H4 (cell line): Measurements from ENCODE around the gene BMPER. TPM values are rescaled to one million over a fixed set of nuclear protein-coding genes. Genes with fewer than 3 reads are reported as not detected.

Experiments used
- DNase-seq: peaks from one replicate; pipeline ENCODE4 v3.0.0-alpha.2; 2015; ENCODE audit warnings: low spot score
- total RNA-seq: library from RNA; depleted of rRNA; stranded (reverse); fragments of >200 nt; shearing (Covaris generic); gene quantifications from 2 replicates; pipeline ENCODE4 v1.2.3, GENCODE V29; 2014

BMPER gene
- total RNA-seq, 1 experiment from 2014 or later: 0.19 TPM

DNA sequence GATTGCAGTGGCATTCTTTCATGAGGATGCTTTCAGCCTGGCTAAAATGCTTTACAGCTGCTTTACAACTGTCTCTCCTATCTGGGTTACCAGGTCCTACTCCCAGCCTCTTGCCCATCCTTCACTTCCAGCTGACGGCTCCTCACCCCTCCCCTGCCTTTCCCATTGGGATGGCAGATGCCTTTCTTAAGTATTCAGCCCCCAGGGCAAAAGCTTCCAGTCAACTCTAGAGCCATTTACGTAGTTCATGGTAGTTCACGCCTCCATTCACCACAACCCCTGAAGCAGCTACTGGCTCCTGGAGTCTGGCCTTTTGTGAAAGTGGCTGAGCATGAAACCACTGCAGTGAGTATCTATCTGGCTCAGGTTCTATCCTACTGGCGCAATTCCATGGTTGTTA is 17.2 kb upstream of the BMPER start:
- peak; percentile 85 for DNase-seq

GRCh38 chr7:33892945-33893344 is 12.4 kb upstream of the BMPER start:
- no peak for DNase-seq

GRCh38 chr7:33893377-33893776 is 12.0 kb upstream of the BMPER start:
- no peak for DNase-seq

- peak; percentile 87 for DNase-seq
Measured at GRCh38 chr7:33895025-33895804, 10.1 kb upstream of the BMPER start.

- DNase-seq: no peak
Measured at GRCh38 chr7:33900501-33900900, 4.8 kb upstream of the BMPER start.

DNA sequence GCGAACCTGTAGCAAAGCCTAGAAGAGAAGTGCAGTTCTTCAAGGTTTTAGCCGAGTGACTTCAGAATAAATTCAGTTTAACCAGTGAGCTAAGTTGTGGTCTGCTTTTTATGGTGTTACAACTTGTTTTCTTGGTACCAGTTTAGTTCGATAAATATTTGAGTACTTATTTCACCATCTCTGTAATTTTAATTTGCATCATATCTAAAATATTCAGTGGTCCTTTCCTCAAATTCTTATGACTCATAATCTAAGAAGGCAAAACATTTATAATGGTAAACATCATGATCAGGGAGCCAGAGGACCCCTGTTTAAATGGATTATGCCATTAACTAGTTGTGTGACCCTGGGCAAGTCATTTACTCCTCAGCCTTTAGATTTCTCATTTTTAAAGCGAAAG is 4.1 kb upstream of the BMPER start:
- DNase-seq: no peak

GRCh38 chr7:33901847-33902246 is 3.5 kb upstream of the BMPER start:
- DNase-seq: no peak

DNA sequence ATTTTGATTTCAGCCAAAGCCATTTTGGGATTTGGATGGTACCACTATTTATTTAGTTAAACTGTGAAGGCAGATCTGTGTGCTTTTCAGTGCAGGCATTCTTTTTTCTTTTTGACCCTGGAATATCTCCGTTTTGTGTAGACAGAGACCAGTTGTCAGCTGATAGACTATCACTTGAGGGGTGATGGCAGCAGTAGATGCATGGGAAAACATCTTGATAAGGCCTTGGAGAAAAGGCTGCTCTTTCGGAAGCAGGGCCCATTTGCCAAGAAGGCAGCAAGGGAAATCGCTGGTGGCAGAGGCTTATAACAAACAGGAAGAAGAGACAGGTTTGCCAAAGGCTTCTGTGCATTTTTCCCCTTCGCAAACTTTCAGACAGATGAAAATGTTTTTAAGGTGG is 2.6 kb upstream of the BMPER start:
- DNase-seq: no peak

DNA sequence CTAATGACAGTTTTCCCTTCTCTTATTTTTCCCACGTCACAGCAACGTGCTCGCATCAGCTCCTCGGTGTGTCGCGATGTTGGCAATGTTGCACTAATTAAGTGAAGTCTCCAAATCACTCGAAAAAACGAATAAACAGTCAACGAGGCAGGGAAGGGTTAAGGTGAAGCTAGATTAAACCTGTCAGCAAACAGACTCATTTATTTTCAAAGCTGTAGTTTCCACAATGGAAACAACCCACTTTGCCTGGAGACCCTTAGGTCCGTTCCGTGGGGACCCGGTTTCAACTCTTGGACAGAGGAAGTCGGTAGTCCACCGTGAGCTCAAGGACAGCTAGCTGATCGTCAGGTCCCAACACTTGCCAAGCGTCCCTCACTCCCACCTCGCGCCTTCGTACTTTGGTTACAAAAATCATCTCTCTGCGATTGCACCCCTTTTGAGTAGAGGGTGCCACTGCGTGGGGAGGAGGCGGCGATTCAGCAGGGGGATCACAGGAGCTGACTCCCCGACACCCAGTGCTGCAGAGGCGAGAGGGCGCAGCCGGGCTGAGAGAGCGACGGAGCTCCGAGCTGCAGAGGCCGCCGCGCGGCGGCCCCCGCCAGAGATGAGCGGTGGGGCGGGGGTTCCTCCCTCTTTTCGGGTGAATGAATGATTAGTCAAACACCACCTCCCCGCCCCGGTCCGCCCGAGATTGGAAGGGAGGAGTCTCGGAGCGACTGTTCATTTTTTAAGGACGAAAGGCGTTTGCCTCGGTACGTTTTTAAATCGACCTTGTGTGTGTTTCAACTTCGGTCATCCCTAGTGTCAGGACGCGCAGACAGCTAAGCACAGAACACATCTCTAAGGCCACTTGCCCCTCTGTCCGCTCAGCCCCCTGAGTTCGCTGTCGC is 1.3 kb upstream of the BMPER start:
- no peak for DNase-seq

DNA sequence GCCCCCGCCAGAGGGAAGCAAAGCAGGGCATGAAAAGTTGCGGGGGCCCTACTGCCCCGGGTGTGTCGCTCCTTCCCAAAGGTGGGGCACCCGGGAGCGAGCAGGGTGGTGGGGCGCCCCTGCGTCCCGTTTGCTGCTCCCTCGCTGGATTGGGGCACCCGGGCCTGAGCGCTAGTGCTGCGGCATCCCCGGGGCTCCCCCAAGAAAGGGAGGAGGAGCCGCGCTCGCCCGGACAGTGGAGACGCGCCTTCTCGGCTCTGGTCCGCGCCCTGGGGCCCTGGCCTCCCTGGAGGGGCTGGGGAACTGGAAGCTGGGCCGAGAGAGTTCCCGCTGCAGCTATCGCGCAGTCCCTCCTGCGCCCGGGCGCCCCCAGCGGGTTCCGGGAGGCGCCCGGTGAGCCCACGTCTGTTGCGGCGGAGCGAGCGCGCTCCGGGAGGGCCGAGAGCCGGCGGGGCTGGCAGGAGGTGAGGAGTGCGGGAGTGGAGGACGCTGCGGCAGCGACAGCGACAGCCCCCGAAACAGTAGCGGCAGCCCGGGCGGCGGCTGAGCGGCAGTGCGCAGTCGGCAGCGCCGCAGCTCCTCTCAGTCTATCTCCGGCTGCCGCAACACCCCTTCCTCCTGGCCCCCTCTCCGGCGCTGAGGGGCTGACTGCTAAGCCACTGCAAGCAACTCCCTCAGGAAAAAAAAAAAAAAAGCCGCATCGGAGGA is 504 bp upstream of the BMPER start:
- DNase-seq: no peak

DNA sequence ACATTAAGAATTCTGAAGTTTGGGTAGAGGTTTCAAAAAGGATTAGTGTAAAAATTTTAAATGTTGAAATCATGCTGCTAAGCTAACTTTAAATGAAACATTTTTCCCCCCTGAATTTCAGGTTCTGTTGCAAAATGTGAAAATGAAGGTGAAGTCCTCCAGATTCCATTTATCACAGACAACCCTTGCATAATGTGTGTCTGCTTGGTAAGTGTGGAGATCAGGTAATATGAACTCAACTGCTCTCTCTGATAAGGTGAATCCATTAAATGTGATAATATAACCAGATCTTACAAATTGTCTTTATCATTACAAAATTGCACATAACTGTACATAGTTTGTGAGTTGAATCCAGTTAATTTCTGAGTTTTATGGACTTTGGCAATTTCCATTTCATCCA is 1.4 kb downstream of the BMPER start:
- no peak for DNase-seq

DNA sequence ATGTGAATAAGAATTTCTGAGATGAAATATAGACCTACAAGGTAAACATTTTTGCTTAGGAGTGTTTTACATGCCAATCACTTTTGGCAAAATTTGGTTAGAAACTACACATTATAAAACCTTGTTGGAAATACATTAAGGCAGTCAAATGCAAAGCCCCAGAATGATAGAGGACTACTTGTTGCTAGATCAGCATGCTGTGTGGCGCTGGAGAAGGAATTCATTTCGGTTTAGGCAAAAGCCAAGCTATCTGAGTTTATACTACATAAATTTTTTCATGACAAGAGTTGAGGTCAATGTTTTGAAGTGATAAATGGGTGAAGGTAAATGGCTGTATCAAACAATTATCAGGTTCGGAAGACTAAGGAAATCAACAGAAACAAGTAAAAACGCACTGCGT is 2.3 kb downstream of the BMPER start:
- DNase-seq: no peak

DNA sequence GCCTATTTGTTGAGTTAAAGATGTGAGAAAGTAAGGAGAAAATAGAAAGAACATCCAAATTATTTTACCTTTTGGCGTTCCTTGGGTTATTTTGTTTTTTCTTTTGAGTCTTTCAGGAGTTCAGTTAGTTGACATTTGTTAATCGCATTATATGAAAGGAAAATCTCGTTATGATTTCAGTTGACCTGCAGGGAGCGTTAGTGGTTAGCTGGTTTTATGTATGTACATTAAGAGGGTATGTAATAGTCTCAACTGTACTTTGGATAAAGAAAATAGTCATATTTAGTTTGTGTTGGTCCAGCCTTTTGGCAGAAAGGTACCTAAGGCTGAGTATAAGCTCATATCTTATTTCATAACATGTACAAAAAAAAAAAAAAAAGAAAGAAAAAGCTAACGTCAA is 4.0 kb downstream of the BMPER start:
- DNase-seq: no peak

- no peak for DNase-seq
Measured at GRCh38 chr7:33909755-33910154, 4.4 kb downstream of the BMPER start.

- DNase-seq: no peak
Measured at GRCh38 chr7:33910756-33911155, 5.4 kb downstream of the BMPER start.

DNA sequence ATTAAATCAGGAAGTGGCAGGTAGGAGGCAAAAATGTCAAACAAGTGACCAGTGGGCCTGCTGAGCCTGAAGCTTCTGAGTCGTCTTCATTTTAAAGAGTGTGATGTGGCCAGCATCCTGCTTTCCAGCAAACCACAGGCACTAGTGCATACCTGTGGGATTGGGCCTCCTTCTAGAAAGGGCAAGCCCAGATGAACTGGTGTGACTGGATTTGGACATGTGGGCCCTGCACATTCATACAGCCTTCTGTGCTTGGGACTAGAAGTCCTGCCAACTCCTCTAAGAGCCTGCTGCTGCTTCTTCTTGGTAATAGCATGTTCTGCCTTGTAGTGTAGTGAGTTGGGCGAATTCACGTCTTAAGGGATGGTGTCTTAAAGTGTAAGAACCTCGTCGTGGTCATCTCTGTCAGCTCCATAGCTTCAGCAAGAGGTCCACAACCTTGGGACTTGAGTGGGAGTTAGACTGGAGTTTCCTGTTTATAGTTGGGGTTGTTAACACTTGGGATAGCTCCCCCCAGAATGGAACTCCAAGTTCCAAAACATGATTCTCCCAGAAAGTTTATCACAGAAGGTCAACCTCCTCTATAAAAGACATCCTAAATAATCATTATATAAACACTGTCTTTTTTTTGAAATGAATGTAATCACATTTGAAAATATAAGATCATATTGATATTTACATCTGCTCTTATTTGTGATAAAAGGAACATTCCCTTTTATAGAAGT is 11.2 kb downstream of the BMPER start:
- DNase-seq: no peak

- no peak for DNase-seq
Measured at GRCh38 chr7:33917661-33918060, 12.3 kb downstream of the BMPER start.

GRCh38 chr7:33918438-33919143 is 13.3 kb downstream of the BMPER start:
- no peak for DNase-seq

- DNase-seq: no peak
Measured at GRCh38 chr7:33919449-33919848, 14.1 kb downstream of the BMPER start.

DNA sequence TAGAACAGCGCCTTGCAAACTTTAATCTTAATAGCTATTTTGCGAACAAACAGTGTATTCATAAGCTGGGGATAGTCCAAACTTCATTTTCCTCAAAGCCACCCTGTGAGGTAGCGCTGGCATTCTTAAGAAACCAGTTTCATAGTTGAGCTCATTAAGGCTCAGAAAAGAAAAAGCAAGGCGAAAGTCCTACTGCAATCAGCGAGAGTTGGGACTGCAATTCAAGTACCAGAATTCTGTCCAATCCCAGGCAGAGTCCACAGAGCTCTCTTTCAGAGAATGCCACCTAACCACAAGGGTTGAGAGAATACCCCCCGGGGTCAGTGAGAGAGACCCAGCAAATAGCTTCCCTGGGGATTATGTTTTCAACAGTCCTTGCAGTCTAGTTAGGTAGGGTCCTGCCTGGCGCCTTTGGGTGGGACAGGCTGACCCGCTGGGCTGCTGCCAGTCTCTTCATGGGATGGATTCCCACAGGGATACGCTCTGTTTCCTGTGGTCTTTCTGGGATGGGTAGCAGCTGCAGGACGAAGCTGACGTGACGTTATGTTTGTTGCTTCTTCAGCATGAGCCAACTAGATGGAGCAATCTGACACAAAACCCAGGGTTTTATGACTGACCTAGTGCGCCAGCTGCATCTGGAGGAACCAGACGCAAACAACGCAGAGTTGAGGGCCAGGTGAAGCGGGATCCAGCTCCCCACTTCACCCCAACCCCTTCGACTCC is 16.0 kb downstream of the BMPER start:
- DNase-seq: peak; percentile 81
